ENCODE measurements around the gene SP140. TPM values are rescaled to one million over a fixed set of nuclear protein-coding genes. Genes with fewer than 3 reads are reported as not detected.

SP140 gene
- total and polyA plus RNA-seq, 7 donors: under 0.01 to 19.2 (median 2.1) TPM; not detected in 2

- intact Hi-C loops (cut with DNase I): no loop called here
- no peak for DNase-seq
- no peaks in the 10 kb centered on the region for H3K27me3 ChIP-seq
- H3K36me3 ChIP-seq: no peaks in the 10 kb centered on the region
- no peak overlapping the region for H3K4me3 ChIP-seq
- no peak overlapping the region for H3K27ac ChIP-seq
- TF ChIP-seq POLR2AphosphoS5 (IDR thresholded peaks at IDR 0.05) (no peak), POLR2A (IDR thresholded peaks at IDR 0.05) (no peak), CTCF (IDR thresholded peaks at IDR 0.05) (no peak), EP300 (IDR thresholded peaks at IDR 0.05) (no peak)
- H3K9me3 ChIP-seq: peaks cover 0 to 7% (median 0%) of the 10 kb centered on the region in 4 donors
- no peaks in the 10 kb centered on the region for H3K4me1 ChIP-seq
- 94 to 98% methylated on average over 2 of the region's 2 CpGs for WGBS, 2 donors
Measured at GRCh38 chr2:230321031-230321430, 95.5 kb downstream of the SP140 start.

GRCh38 chr2:230322561-230323384 is 97.2 kb downstream of the SP140 start:
- no peak for DNase-seq
- TF ChIP-seq EP300 (IDR thresholded peaks at IDR 0.05) (no peak), POLR2A (IDR thresholded peaks at IDR 0.05) (no peak)
- Histone ChIP-seq H3K4me1 (peaks cover 0 to 5% (median 2%) of the 10 kb centered on the region in 4 donors), H3K9me3 (peaks cover 0 to 7% (median 0%) of the 10 kb centered on the region in 4 donors), H3K27me3 (no peaks in the 10 kb centered on the region), H3K36me3 (no peaks in the 10 kb centered on the region), H3K4me3 (no peak overlapping the region), H3K27ac (no peak overlapping the region)
- intact Hi-C loops (cut with DNase I): no loop called here
- 87 to 93% methylated on average over 12 of the region's 12 CpGs for WGBS, 2 donors

- no peak overlapping the region for H3K27ac ChIP-seq
- no peak overlapping the region for H3K4me3 ChIP-seq
- peaks cover 0 to 12% (median 2%) of the 10 kb centered on the region in 4 donors for H3K4me1 ChIP-seq
- TF ChIP-seq POLR2A (IDR thresholded peaks at IDR 0.05): no peak
- no peak for TF ChIP-seq POLR2AphosphoS5 (IDR thresholded peaks at IDR 0.05)
- TF ChIP-seq CTCF (IDR thresholded peaks at IDR 0.05): no peak
- TF ChIP-seq EP300 (IDR thresholded peaks at IDR 0.05): no peak
- no peaks in the 10 kb centered on the region for H3K36me3 ChIP-seq
- H3K9me3 ChIP-seq: peaks cover 0 to 7% (median 0%) of the 10 kb centered on the region in 4 donors
- 93% methylated on average over 18 of the region's 18 CpGs for WGBS, 2 donors
- no peaks in the 10 kb centered on the region for H3K27me3 ChIP-seq
- intact Hi-C loops (cut with DNase I): no loop called here
- no peak for DNase-seq
Measured at GRCh38 chr2:230323385-230324106, 98.0 kb downstream of the SP140 start.

GRCh38 chr2:230324503-230324902 is 99.0 kb downstream of the SP140 start:
- Histone ChIP-seq H3K4me3 (no peak overlapping the region), H3K36me3 (no peaks in the 10 kb centered on the region), H3K27me3 (no peaks in the 10 kb centered on the region), H3K4me1 (peaks cover 0 to 15% (median 2%) of the 10 kb centered on the region in 4 donors), H3K9me3 (peaks cover 0 to 7% (median 0%) of the 10 kb centered on the region in 4 donors), H3K27ac (no peak overlapping the region)
- 86 to 92% methylated on average over 5 of the region's 5 CpGs for WGBS, 2 donors
- no peak for TF ChIP-seq POLR2A (IDR thresholded peaks at IDR 0.05)
- no peak for TF ChIP-seq CTCF (IDR thresholded peaks at IDR 0.05)
- TF ChIP-seq POLR2AphosphoS5 (IDR thresholded peaks at IDR 0.05): no peak
- intact Hi-C loops (cut with DNase I): no loop called here
- no peak for DNase-seq

All from sigmoid colon (tissue), 7 donors.